GM18517 (cell line): ENCODE results near the gene NAGLU.
"Not testable (repeated sequence)": the region's sequence is repeated elsewhere in the genome, so short reads cannot be mapped to it uniquely, and the experiment has no call there.

Source experiments
- ATAC-seq: cut with Tn5 transposase; IDR thresholded peaks from one replicate; pipeline ENCODE4 v1.9.1; 2021; ENCODE audit warnings: mild to moderate bottlenecking, moderate library complexity; ENCODE audit not compliant: unreplicated experiment

The NAGLU gene

GRCh38 chr17:42543190-42544079, 7.4 kb downstream of the NAGLU start:
- no peak for ATAC-seq

DNA sequence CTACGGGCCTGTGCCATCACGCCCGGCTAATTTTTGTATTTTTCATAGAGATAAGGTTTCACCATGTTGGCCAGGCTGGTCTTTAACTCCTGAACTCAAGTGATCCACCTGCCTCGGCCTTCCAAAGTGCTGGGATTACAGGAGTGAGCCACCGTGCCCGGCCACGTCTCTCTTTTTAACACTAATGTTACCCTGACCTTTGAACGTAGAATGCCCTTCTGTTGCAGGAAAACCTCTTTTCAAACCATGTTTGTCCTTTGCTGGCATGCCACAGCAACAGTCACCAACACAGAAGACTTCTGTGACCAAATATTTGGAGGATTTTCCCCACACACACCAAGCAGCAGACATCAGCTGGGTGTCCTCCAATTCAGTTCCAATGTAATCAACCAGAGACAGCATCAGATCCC, 8.8 kb downstream of the NAGLU start:
- ATAC-seq = no peak

DNA sequence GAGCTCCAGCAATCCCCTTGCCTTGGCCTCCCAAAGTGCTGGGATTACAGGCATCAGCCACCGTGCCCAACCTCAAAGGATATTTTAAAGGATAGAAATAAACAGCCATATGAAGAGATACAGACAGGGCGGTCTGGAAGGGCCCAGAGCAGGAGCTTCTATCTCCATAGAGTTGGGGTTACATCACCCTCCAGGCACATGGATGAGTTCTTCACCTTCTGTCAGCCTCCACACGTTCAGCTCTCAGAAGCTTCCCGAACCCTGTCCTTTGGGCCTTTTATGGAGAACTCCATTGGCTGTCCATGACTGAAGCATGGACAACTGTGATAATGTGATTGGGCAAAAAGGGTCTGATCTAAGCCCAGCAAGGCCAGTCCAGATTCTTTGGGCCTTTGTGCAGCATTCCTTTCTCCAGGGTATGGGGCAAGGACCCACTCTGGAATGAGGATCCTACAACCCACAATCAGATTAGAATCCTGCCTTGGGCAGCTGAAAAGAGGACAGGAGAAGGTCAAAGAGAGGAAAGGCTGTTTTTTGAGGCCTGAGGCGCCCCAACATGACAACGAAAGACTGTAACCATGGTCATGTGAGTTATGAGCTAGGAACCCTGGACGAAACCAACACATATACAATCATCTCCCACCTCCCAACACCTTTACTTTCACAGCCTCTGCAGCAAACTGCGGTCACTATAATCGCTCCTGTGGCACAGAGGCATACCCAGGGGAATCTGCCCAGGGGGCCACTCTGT, 9.9 kb downstream of the NAGLU start:
- not testable (repeated sequence) for ATAC-seq

GRCh38 chr17:42547001-42547461, 11.0 kb downstream of the NAGLU start:
- no peak for ATAC-seq

DNA sequence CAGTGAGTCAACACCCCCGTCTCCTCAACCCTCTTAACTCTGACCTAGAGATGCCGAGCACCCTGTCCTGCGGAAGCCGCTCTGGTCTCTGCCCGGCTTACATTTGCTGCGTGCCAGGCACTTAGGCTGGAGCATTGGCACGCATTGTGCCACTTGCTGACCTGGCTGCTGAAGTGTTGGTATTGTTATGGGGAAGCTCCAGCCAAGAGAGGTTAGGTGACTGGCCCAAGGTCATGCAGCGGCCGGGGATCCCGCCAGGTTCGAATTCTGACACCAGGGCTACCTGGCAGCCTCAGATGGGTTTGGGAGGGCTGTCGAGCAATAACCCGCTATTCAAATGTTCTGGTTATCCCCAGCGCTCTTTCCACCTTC, 11.6 kb downstream of the NAGLU start:
- ATAC-seq = no peak

GRCh38 chr17:42548070-42548837, 12.2 kb downstream of the NAGLU start:
- ATAC-seq = no peak

DNA sequence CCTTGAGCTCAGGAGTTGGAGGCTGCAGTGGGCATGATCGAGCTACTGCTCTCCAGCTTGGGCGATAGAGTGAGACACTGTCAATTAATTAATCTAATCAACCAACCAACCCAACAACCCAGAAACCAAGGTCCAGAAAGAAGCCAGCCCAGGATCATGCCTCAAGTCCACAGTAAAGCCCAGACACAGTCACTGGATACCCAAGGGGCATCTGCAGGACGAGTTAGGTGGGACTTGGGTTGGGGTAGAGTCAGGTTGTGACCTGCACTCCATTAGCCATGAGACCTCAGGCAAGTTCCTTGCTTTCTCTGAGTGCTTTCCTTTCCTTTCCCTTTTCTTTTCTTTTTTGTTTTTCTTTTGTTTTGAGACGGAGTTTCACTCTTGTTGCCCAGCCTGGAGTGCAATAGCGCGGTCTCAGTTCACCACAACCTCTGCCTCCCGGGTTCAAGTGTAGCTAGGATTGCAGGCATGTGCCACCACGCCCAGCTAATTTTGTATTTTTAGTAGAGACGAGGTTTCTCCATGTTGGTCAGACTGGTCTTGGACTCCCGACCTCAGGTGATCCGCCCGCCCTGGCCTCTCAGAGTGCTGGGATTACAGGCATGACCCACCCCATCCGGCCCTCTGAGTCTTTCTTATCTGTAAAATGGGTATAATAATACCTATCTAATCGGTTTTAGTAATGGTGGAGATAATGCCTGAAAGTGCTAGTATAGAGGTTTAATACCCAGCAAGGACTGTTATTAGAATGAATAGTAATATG, 13.1 kb downstream of the NAGLU start:
- ATAC-seq = no peak

- not testable (repeated sequence) for ATAC-seq
Observed at GRCh38 chr17:42552736-42553135, 16.7 kb downstream of the NAGLU start, which contains the start of gene HSD17B1. HSD17B1 (plus strand) TSS chr17:42552923; CDS start chr17:42552934, 11 bp downstream.

DNA sequence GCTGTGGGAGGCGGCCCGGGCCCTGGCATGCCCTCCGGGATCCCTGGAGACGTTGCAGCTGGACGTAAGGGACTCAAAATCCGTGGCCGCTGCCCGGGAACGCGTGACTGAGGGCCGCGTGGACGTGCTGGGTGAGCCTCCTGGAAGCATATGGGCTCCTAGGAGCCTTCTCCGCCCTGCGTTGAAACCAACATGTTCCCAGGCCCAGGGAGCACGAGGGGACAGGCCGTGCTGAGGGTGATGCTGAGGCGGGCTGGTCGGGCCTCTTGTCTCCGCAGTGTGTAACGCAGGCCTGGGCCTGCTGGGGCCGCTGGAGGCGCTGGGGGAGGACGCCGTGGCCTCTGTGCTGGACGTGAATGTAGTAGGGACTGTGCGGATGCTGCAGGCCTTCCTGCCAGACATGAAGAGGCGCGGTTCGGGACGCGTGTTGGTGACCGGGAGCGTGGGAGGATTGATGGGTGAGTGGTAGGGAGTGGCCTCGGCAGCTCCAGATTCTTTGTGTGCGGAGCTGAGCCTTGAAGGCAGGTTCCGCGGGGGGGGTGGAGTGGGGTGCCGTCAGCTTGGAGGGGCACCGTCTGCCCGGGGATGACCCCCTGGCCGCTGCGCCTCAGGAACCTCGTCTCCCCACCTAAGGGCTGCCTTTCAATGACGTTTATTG, 17.2 kb downstream of the NAGLU start:
- ATAC-seq = no peak

DNA sequence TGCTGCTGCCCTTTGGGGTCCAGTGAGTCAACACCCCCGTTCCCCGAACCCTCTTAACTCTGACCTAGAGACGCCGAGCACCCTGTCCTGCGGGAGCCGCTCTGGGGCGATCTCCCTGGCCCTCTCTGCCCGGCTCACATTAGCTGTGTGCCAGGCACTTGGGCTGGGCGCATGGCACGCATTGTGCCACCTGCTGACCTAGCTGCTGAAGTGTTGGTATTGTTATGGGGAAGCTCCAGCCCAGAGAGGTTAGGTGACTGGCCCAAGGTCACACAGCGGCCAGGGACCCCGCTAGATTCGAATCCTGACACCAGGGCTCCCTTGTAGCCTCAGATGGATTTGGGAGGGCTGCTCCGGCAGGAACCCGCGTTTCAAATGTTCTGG, 17.8 kb downstream of the NAGLU start:
- ATAC-seq = no peak

GRCh38 chr17:42554250-42555121, 18.4 kb downstream of the NAGLU start:
- ATAC-seq = peak; percentile 52

- peak; percentile 8 for ATAC-seq
Observed at GRCh38 chr17:42555122-42555622, 19.1 kb downstream of the NAGLU start.

DNA sequence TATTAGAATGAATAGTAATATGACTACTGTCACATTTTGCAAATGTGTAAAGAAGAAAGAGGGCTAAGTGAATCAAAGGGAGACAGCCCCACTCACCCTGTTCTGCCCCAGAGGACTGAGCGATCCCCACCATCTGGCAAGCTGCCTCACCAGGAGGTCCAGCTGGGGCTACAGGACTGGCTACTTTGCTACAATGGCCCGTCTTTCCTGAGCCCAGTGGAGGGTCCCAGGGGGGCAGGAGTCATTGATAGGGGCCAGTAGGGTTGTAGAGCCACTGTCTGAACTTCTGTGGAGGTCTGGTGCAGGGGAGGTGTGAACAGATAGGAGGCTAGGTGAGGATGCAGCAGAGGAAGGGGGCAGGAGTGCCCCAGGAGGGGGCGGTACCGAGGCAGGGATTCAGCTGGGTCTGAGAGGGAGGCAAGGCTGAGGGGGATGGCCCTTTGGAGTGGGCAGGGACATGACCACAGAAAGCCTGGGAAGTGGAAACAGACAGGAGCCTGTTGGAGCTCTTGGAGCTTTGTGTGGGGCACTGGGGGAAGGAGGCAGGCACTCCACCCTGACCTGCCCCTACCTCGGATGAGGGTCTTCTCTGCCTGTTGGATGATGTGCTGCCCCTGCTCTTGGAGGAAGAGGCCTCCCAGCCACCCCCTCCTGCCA, 20.0 kb downstream of the NAGLU start:
- ATAC-seq = not testable (repeated sequence)

GRCh38 chr17:42559075-42559474, 23.0 kb downstream of the NAGLU start:
- no peak for ATAC-seq

GRCh38 chr17:42560246-42560645, 24.2 kb downstream of the NAGLU start:
- no peak for ATAC-seq

DNA sequence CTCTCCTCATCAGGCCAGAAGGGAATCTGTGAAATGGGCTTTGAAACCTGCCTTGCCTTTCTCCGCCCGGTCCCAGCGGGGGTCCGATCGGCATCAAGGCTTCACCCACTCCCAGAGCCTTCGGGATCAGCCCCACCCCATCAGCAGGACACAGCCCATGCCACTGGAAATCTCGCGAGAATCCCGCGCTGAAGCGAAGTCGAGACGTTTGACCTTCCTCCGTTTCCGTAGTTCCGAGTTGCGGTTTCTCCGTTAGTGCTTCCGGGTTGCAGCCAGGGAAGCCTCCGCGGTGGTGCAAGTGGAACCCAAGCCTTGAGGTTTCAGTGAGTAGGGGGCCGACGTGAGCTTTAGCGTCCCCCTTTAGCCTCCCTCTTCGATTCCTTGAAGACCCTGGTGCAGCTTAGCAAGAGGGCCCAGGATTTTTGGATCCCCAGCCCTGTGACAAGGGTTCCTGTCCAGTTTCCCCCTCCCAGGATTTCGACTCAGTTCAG, 25.9 kb downstream of the NAGLU start, which contains the start of gene COASY:
Gene COASY (plus strand): TSS at position 252 of the 491 bp plus-strand sequence. CDS start 475 bp downstream, outside the sequence.
- ATAC-seq = no peak

GRCh38 chr17:42562388-42563142, 26.5 kb downstream of the NAGLU start:
- ATAC-seq = no peak
